ENCODE results near the gene EEF1E1.

- TF ChIP-seq HDAC8 (tag; IDR thresholded peaks at IDR 0.05) (no peak), GABPA (tag; conservative IDR thresholded peaks at IDR 0.05; ENCODE audit: low read depth) (no peak), EP300 (IDR thresholded peaks at IDR 0.05; ENCODE audit: low read length) (no peak), CTCF (IDR thresholded peaks at IDR 0.05 in 2 of 3, conservative IDR thresholded peaks at IDR 0.05 in 1 of 3; ENCODE audit: insufficient read depth in 2 of 3, low read depth in 1 of 3, low read length in 3 of 3) (no peak), SIN3B (IDR thresholded peaks at IDR 0.05; ENCODE audit: low read depth) (no peak), RAD51 (IDR thresholded peaks at IDR 0.05; ENCODE audit: borderline replicate concordance, low read depth) (no peak), MYNN (IDR thresholded peaks at IDR 0.05) (no peak), MYNN (CRISPR knock-in tag; IDR thresholded peaks at IDR 0.05) (no peak), BCLAF1 (IDR thresholded peaks at IDR 0.05; ENCODE audit: borderline replicate concordance in 1 of 2, control insufficient read depth in 1 of 2, low read depth in 2 of 2, low read length in 1 of 2) (no peak), POLR2A (conservative IDR thresholded peaks at IDR 0.05) (no peak), EZH2 (IDR thresholded peaks at IDR 0.05; ENCODE audit: borderline replicate concordance, low read depth, low read length) (no peak), MAFK (IDR thresholded peaks at IDR 0.05; ENCODE audit: low read length) (no peak), SRF (CRISPR knock-in tag; IDR thresholded peaks at IDR 0.05) (no peak), ESRRA (IDR thresholded peaks at IDR 0.05; ENCODE audit: borderline replicate concordance, low read depth) (no peak)
- TF ChIP-seq, protein P1, sequence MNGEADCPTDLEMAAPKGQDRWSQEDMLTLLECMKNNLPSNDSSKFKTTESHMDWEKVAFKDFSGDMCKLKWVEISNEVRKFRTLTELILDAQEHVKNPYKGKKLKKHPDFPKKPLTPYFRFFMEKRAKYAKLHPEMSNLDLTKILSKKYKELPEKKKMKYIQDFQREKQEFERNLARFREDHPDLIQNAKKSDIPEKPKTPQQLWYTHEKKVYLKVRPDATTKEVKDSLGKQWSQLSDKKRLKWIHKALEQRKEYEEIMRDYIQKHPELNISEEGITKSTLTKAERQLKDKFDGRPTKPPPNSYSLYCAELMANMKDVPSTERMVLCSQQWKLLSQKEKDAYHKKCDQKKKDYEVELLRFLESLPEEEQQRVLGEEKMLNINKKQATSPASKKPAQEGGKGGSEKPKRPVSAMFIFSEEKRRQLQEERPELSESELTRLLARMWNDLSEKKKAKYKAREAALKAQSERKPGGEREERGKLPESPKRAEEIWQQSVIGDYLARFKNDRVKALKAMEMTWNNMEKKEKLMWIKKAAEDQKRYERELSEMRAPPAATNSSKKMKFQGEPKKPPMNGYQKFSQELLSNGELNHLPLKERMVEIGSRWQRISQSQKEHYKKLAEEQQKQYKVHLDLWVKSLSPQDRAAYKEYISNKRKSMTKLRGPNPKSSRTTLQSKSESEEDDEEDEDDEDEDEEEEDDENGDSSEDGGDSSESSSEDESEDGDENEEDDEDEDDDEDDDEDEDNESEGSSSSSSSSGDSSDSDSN (IDR thresholded peaks at IDR 0.05; ENCODE audit: borderline replicate concordance in 1 of 2, low read depth in 2 of 2, low read length in 2 of 2): no peak
These were observed 41.6 kb upstream of the EEF1E1 start for GRCh38 chr6:8143945-8144344.
